Skin epidermis (tissue), 12 donors: ENCODE measurements around the gene WDR62.
"Not testable (repeated sequence)": the region's sequence is repeated elsewhere in the genome, so short reads cannot be mapped to it uniquely, and the experiment has no call there.

Experiments used
- H3K27ac ChIP-seq, 21 experiments: fragments of 200-600 bp; sonication (generic) in 11 of 21; one replicate each; pipeline ENCODE4 v1.5.0; 2020; ENCODE audit warnings: mild to moderate bottlenecking in 3 of 21, inconsistent platforms in 2 of 21, moderate library complexity in 2 of 21
- H3K4me3 ChIP-seq, 7 experiments: fragments of 200-600 bp; sonication (generic) in 2 of 7; one replicate each; pipeline ENCODE4 v1.5.0; 2020; ENCODE audit warnings: inconsistent platforms in 2 of 7, mild to moderate bottlenecking in 2 of 7, moderate library complexity in 1 of 7

WDR62 gene

DNA sequence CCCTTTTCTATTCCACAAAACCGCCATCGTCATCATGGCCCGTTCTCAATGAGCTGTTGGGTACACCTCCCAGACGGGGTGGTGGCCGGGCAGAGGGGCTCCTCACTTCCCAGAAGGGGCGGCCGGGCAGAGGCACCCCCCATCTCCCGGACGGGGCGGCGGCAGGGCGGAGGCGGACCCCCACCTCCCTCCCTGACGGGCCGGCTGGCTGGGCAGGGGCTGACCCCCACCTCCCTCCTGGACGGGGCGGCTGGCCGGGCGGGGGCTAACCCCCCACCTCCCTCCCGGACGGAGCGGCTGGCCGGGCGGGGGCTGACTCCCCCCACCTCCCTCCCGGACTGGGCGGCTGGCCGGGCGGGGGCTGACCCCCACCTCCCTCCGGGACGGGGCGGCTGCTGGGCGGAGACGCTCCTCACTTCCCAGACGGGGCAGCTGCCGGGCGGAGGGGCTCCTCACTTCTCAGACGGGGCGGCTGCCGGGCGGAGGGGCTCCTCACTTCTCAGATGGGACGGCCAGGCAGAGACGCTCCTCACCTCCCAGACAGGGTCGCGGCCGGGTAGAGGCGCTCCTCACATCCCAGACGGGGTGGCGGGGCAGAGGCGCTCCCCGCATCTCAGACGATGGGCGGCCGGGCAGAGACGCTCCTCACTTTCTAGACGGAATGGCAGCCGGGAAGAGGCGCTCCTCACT is 14.3 kb downstream of the WDR62 start:
- H3K4me3 ChIP-seq, H3K27ac ChIP-seq: not testable (repeated sequence)

DNA sequence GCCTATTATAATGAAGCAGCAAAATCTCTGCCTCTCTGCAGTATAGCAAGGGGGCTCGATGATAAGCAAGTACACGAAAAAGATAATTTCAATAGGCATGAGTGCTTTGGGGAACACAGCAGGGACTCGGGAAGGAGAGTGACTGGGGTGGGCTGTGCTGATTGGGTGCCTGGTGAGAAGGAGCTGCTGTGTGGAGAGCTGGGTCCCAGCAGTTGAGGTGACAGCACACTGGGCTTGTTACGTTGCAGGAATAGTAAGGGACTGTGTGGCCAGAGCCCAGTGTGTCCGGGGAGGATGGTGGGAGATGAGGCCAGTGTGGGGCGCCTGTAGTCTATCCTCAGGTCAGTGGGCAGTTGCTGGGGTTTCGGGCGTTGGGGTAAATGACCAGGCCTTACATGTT is 17.4 kb downstream of the WDR62 start:
- Histone ChIP-seq H3K27ac (no peak overlapping the region), H3K4me3 (no peak overlapping the region)

DNA sequence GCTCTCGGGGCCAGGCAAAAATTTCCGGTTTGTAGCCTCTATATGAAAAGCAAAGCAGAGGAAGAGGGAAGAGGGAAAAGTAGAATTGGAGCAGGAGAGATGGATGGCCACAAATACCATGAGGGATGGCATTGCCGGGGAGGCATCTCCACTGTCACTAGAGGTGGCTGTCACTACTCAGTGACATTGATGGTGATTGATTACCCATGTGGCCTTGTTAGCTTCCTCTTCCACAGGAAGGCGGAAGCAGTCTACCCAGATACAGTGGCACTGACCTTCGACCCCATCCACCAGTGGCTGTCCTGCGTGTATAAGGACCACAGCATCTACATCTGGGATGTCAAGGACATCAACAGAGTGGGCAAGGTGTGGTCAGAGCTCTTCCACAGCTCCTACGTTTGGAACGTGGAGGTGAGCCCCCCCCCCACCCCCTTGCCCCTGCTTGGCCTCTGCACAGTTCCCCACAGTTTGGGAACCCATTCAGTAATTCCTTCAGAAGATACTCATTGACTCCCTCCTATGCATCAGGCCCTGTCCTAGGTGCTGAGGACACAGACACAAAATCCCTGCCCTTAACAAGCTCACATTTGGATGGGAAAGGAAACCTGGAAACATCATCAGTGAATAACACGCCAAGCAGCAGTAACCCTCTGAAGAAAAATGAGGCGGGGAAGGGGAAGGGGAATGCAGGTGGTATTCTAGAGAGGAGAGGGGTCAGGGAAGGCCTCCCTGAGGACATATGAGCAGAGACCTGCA is 18.6 kb downstream of the WDR62 start:
- no peak overlapping the region for H3K27ac ChIP-seq
- no peak overlapping the region for H3K4me3 ChIP-seq

DNA sequence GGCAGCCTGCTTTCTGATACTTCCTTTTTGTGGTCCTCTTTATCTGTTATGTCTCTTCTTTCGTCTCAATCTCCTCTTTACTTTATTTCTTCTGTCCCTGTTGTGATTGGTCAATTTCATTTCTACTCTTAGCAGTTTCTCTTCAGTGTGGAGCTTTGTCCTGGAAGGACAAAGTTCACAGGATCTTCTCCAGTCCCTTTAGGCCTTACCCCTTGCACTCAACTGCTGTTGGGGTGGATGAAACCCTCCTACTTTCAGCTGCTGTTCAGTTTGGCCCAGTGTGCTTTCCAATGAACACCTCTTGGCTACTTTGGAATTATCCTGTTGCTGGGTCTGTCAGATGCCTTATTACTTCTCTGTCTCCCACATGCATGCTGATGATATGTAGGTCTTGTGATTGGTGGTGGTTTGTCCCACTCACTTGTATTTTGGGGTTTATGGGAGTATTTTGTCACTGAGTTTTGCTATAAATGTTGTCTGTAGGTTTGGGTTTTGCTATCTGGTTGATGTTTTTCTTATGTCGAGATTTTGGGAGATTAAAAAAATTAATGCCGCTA is 24.8 kb downstream of the WDR62 start:
- no peak overlapping the region for H3K4me3 ChIP-seq
- H3K27ac ChIP-seq, result no peak overlapping the region

DNA sequence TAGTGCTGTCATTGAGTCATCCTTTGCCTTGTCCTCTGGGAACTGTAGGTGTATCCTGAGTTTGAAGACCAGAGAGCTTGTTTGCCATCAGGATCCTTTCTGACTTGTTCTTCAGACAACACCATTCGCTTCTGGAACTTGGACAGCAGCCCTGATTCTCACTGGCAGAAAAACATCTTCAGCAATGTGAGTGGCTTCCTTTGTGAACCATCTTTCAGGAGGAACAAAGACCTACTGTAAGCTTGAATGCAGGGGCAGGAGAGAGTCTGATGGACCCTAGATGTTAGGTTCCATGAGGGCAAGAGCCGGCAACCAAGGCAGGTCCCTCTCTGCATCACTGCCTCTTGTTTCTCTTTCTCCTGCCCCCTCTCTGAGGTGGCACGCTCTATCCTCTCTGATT is 26.7 kb downstream of the WDR62 start:
- Histone ChIP-seq H3K4me3 (no peak overlapping the region), H3K27ac (no peak overlapping the region)

DNA sequence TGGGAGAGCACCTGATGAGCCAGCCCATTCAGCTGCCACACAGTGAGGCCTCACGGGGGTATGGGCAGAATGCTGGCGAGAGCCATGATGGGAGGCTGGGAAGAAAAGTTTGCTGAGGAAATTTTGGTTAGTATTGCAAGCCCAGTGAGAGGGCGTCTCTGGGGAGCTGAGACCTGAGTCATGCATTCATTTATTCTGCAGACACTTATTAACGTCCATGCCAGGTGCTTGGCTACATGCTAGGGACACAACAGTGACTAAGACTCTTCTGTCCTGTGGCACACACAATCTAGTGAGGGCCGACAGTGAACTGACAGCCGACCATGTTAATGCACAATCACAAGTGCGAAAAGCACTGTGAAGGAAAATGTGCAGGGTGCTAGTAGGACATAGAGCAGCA is 27.2 kb downstream of the WDR62 start:
- no peak overlapping the region for H3K27ac ChIP-seq
- no peak overlapping the region for H3K4me3 ChIP-seq

DNA sequence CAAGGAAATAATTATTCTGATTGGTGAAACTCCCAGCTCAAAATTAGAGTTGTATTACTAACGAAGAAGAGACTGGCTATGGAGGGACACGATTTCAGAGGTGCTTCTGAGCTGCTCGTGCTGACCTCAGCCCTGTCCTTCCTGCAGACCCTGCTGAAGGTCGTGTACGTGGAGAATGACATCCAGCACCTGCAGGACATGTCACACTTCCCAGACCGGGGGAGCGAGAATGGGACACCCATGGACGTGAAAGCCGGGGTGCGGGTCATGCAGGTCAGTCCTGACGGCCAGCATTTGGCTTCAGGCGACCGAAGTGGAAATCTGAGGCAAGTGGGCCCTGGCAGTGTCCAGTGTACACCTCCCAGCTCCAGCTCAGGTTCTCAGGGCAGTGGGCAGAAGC is 28.2 kb downstream of the WDR62 start:
- H3K4me3 ChIP-seq, result no peak overlapping the region
- no peak overlapping the region for H3K27ac ChIP-seq

DNA sequence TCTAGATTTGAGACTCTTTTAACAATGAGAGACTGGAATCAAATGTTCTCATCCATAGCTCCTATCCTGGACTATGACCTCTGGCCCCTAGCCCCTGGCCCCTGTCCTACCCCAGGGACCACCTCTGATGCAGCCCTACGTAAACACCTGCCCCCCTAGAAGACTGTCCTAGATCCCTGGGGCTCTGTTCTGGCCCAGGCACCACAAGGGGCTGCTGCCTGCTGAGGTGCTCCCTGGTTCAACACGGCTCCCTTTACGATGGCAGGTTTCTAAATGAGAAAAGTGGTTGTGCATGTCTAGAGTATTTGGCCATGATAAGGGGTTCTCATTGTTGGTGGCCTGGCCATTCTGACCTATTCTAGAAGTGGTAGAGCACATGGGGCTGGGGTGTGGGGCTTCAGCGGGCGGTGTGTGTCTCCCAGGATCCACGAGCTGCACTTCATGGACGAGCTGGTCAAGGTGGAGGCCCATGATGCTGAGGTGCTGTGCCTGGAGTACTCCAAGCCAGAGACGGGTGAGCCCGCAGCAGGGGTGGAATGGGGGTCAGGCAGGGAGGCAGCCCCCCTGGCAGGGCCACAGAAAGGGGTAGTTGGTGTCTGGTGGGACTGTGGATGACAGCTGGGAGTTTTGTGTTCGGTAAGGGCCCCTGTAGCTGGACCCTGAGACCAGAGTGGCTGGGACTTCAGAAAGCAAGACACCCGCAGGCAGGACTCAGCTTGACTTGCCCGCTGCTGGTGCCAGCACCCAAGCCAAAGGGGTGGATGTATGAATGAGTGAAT is 29.7 kb downstream of the WDR62 start:
- no peak overlapping the region for H3K27ac ChIP-seq
- no peak overlapping the region for H3K4me3 ChIP-seq

DNA sequence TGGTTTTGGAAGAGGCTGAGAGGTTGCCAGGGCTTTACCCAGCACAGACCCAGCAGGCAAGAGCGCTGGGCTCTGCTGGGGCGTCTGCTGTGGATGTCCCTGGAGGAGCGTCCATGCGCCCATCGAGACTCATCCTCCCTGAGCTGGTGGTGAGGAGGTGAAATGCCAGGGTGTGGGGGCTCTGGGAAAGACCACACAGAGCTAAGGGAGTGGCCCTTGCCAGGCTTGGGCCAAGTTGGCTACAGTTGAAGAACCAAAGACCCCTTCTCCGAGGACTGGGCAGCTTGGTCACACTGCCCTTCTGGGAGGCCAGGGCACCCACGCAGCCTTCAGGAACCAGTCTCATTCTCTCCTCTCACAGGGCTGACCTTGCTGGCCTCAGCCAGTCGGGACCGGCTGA is 31.6 kb downstream of the WDR62 start:
- H3K27ac ChIP-seq, result no peak overlapping the region
- H3K4me3 ChIP-seq, result no peak overlapping the region

DNA sequence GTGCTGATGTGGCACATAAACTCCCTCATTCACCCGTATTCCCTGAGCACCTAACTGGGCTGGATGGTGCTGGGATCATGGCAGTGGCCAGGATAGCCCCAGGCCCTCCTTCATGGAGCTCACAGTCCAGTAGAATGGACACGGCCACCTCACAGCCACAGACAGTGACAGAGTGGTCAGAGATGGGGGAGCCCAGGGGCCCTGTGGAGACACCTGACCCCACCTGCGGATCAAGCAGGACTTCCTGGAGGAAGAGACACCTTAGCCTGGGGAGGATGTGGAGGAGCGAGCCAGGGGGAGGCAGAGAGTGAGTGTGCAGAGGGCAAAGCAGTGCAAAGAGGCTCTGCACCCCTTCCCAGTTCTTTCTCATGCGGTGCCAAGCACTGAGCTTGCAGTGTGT is 35.1 kb downstream of the WDR62 start:
- no peak overlapping the region for H3K27ac ChIP-seq
- H3K4me3 ChIP-seq, result no peak overlapping the region

DNA sequence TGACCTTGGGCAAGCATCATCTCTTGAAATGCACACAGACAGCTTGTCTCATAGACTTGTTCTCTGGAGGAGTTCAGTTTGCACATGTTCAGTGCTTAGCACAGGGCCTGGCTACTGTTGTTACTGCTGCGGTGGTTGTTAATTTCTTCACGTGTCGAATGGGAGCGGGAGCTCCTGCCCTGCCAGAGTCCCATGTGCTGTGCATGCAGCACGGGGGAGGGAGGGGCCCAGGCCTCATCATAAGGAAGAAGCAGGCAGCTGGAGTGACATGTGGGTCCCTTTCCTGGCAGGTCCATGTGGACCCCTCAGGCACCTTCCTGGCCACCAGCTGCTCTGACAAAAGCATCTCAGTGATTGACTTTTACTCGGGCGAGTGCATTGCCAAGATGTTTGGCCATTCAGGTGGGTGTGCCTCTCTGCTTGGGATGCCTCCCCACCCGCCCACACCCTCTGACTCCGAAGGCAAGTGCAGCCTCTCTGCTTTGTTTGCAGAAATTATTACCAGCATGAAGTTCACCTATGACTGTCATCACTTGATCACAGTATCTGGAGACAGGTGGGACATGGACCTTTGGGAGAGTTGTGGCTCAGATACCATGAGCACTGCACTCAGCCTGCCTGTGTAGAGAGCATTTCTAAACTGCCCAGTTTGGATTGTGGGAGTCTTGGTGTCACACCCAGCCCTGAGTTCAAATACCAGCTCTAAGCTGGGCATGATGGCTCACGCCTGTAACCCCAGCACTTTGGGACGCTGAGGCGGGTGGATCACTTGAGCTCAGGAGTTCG is 36.4 kb downstream of the WDR62 start:
- no peak overlapping the region for H3K4me3 ChIP-seq
- peak overlapping the region in 2 of 21 experiments; percentile 11 to 31 for H3K27ac ChIP-seq

DNA sequence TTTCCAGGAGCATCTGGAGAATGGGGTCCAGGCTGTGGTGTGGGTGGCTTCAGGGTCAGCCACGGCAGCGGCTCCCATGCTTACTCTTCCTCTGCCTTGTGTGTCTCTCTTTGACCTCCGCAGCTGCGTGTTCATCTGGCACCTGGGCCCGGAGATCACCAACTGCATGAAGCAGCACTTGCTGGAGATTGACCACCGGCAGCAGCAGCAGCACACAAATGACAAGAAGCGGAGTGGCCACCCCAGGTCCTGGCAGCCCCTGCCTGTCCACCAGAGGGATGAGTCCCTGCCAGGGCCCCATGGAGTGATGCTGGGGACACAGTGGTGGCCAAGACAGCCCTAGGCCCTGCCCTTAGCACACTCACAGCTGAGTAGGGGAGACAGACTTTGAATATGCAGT is 37.9 kb downstream of the WDR62 start:
- Histone ChIP-seq H3K27ac (peak overlapping the region in 1 of 21 experiments; percentile 53), H3K4me3 (no peak overlapping the region)

DNA sequence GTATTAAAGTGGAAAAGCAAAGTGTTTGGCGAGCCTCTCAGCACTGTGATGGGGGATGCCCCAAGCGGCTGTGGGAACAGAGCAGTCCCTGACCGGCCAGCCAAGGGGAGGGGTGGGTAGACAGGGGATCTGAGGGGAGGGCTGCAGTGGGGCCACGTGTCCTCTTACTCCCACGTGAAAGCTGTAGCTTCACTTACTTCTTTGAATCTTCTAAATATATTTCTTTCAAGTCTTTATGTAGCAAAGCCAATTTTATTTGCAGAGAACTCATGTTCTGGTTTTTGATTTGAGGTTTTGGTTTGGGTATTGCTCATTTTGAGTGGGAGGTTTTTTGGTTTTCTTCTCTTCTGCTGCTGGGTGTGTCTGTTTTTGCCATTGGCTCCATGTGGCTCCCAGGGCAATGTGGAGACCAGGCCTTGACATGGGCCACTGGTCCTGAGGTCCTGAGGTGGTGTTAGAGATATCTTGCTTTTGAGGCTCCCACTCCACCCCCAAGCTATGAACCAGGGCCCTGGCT is 38.5 kb downstream of the WDR62 start:
- H3K27ac ChIP-seq, result peak overlapping the region in 5 of 21 experiments; percentile 23 to 57 (median 46)
- no peak overlapping the region for H3K4me3 ChIP-seq

DNA sequence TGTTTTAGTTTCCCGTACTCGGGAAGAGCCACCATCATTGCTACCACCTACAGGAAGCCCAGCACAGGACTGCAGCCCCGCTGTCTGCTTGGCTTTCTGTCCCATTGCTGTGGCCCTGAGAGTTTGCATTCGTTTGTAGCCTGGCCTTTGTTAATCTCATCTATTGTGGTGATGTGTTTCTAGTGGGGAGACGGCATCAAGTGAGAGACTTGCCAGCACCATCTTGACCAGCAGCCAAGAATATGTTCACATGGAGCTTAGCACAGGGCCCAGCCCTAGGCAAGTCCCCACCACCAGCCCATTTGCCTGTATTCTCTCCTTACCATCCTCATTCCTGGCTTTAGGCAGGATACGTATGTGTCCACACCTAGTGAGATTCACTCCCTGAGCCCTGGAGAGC is 39.0 kb downstream of the WDR62 start:
- peak overlapping the region in 5 of 21 experiments; percentile 23 to 57 (median 46) for H3K27ac ChIP-seq

DNA sequence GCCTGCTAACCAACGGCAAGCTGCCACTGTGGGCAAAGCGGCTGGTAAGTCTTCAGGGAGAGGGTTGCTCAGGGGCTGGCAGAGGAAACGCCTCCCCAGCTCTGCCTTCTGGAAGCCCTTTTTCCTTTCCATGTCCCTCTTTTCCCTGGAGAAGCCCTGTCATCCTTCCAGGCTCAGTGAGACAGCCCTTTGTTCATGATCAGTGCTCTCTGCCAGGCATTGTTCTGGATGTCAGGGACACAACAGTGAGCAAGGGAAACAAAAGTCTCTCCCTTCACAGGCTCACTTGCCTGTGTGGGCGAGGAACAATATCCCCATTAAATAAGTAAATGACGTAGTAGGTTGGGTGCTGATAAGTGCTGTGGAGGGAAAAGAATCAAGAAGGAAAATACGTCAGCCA is 42.3 kb downstream of the WDR62 start:
- H3K4me3 ChIP-seq, result no peak overlapping the region
- H3K27ac ChIP-seq, result peak overlapping the region in 8 of 21 experiments; percentile 22 to 58 (median 40)

More for the DNA sequence above, 39.0 kb downstream of the WDR62 start:
- no peak overlapping the region for H3K4me3 ChIP-seq

DNA sequence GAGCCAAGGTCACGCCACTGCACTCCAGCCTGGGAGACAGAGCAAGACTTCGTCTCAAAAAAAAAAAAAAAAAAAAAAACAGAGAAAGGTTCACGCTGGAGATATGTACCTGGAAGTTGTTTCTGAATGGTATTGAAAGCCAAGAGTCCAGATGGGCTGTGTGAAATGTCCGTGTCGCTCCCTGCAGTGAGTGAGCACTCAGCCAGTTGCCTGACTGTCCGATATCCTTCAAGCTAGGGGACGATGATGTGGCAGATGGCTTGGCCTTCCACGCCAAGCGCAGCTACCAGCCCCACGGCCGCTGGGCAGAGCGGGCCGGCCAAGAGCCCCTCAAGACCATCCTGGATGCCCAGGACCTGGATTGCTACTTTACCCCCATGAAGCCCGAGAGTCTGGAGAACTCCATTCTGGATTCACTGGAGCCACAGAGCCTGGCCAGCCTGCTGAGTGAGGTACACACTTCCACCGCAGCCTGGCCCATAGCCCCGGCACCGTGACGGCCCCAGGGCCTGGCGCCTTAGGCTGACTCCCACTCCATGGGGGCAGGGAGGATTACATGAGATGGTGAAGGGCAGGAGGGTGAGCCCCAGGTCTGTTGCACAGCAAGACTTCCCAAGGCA is 44.6 kb downstream of the WDR62 start:
- H3K4me3 ChIP-seq, result no peak overlapping the region
- H3K27ac ChIP-seq, result no peak overlapping the region

DNA sequence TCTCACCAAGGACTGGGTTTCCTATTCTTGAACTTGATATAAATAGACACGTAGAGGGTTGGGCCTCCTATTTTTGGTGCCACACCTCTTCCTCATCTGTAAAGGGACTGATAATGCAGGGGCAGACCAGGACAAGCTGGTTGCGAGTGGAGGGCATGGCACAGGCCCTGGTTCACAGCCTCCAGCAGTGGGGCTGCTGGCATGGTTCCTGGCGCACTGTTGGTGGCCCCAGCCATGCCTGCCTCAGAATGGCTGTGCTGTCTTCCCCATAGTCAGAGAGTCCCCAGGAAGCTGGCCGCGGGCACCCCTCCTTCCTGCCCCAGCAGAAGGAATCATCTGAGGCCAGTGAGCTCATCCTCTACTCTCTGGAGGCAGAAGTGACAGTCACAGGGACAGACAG is 45.8 kb downstream of the WDR62 start:
- Histone ChIP-seq H3K27ac (peak overlapping the region in 7 of 21 experiments; percentile 12 to 81 (median 34)), H3K4me3 (no peak overlapping the region)

DNA sequence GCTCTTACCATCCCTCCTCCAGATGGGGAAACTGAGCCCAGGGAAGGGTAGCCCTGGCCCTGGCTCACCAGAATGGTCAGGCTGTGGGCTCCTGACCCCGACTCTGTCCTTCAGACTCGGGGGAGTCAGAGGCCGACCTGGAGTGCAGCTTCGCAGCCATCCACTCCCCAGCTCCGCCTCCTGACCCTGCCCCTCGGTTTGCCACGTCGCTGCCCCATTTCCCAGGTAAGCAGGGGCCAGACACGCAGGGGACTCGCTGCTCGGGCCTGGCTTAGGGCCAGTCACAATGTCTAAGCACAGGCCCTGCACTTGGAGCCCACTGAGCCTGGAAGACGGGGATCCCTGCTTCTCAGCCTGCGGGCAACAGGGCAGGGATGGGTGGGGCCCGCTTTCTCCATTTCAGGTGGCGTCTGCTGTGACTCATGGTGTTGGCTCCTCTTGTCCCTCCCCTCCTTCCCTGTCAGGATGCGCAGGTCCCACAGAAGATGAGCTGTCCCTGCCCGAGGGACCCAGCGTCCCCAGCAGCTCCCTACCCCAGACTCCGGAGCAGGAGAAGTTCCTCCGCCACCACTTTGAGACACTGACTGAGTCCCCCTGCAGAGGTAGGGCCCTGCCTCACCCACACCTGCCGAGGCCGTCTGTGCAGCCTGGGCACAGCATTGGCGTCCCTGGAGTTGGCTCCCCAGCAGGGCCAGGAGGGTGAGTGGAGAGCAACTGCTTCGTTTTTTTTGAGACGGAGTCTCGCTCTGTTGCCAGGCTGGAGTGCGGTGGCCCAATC is 47.0 kb downstream of the WDR62 start:
- Histone ChIP-seq H3K4me3 (no peak overlapping the region), H3K27ac (peak overlapping the region in 14 of 21 experiments; percentile 11 to 81 (median 49))
